ENCODE measurements around the gene PTGDR2.

The PTGDR2 gene

GRCh38 chr11:60857378-60858232, 1.9 kb upstream of the PTGDR2 start:
- no peak for DNase-seq

GRCh38 chr11:60854847-60855725, 664 bp downstream of the PTGDR2 start:
- no peak for DNase-seq

- DNase-seq = no peak
Measured at GRCh38 chr11:60854140-60854846, 1.5 kb downstream of the PTGDR2 start.

- DNase-seq = no peak
Measured at GRCh38 chr11:60852982-60853950, 2.5 kb downstream of the PTGDR2 start.

DNA sequence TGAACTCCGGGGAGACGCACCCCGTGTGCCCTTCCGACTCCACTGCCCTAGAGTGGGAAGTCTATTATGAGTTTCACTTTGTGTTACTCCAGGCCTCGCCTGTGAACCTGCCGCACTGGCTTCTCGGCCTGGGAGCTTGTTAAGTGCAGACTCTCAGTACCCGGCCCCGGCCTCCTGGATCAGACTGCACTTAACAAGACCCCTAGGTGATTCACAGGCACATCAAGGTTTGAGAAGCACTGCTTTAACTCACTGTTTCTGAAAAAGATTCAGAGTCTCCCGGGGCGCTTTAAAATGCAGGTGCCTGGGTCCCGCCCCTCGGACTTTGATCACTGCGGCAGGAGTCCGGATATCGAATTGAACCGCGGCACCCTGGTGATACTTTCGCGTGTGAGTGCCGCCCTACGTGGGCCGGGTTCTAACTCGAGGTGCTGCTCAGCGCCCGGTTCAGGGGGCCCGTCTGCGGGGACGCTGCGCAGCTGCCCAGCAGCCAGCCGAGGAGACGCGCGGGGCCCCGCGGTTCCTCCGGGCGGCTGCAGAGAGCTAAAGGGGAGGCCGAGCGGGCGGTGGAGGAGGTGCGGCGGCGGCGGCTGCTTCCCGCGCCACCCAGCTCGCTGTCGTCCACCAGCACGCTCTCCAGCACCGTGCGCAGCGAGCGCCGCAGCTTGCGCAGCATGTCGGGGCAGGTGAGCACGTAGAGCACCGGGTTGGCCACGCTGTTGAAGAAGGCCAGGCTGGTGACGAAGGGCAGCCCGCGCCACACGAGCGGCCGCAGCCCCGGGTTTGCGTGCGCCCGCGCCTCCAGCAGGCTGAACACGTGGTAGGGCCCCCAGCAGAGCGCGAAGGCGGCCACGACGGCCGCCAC, 3.4 kb downstream of the PTGDR2 start:
- DNase-seq = no peak

- DNase-seq = no peak
Measured at GRCh38 chr11:60851327-60852104, 4.2 kb downstream of the PTGDR2 start.

DNA sequence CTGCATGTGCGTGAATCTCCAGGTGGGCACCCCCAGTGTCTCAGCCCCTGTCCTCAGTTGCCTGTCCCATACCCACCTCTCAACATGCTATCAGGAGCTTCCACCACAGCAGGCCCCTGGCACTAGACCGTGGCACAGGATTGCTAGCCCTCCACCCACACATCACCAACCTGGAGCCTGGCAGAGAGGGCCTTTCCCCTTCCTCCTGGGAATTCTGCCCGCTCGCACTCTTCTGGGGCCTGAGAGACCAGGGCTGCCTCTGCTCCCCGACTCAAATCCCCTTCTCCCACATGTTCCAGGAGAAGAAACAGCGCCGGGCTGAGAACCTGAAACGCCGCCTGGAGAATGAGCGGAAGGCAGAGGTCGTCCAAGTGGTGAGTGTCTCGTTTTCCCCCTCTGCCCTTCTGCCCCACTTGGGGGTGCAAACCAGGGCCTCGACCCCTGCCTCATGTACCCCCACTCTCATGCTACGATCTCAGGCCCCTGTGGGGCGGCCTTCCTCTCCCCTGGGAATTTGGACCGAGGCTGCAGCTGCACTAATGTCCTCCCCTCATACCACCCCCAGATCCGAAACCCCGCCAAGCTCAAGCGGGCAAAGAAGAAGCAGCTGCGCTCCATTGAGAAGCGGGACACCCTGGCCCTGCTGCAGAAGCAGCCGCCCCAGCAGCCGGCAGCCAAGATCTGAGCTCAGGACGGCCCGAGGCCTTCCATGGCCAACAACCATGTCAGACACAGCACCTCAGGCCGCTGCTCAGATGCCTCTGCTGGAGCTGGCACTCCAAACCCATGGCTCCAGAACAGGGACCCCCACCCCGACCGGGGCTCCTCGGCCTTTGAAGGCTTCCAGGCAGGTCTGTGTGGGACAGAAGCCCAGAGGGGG, 5.9 kb downstream of the PTGDR2 start:
- no peak for DNase-seq

GRCh38 chr11:60848714-60849151, 7.0 kb downstream of the PTGDR2 start:
- DNase-seq = no peak

- no peak for DNase-seq
Measured at GRCh38 chr11:60847896-60848295, 7.9 kb downstream of the PTGDR2 start.

- no peak for DNase-seq
Measured at GRCh38 chr11:60847281-60847680, 8.5 kb downstream of the PTGDR2 start.

GRCh38 chr11:60845338-60845737, 10.4 kb downstream of the PTGDR2 start:
- no peak for DNase-seq

GRCh38 chr11:60844870-60845221, 10.9 kb downstream of the PTGDR2 start:
- DNase-seq = no peak

DNA sequence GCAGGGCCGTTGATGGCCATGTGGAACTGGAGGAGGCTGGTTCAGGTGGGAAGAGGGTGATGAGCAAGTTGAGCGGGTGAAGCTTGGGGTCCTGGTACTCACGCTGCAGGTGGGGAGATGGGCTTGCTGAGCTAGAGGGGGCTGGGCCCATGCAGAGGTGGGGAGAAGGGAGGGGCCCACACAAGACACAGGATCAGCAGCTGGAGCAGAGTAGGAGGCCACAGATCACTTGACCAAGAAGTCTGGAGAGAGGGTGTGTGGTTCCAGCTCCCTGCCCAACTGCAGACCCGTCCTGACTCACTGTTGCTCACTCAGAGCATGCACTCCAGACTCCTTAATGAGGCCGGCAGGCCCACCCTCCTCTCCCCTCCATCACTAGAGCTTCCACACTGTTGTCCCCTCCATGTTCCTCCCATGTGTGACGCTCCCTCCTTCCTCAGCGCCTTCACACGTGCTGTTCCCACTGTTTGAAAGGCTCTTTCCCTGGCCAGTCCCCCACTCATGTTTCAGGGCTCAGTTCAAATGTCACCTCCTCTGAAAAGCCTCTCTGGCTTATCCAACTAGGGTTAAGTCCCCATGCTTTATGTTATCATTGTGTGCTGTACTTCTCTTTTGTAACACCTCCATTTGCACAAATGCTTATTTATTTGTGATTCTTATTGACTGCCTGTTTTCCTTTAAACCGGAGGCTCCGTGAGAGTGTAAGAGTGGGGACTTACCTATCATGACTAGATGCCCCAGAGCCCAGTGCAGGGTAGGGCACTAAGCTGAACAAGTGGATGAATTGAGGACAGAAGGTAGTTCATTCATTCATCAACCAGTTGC, 11.5 kb downstream of the PTGDR2 start:
- DNase-seq = no peak

DNA sequence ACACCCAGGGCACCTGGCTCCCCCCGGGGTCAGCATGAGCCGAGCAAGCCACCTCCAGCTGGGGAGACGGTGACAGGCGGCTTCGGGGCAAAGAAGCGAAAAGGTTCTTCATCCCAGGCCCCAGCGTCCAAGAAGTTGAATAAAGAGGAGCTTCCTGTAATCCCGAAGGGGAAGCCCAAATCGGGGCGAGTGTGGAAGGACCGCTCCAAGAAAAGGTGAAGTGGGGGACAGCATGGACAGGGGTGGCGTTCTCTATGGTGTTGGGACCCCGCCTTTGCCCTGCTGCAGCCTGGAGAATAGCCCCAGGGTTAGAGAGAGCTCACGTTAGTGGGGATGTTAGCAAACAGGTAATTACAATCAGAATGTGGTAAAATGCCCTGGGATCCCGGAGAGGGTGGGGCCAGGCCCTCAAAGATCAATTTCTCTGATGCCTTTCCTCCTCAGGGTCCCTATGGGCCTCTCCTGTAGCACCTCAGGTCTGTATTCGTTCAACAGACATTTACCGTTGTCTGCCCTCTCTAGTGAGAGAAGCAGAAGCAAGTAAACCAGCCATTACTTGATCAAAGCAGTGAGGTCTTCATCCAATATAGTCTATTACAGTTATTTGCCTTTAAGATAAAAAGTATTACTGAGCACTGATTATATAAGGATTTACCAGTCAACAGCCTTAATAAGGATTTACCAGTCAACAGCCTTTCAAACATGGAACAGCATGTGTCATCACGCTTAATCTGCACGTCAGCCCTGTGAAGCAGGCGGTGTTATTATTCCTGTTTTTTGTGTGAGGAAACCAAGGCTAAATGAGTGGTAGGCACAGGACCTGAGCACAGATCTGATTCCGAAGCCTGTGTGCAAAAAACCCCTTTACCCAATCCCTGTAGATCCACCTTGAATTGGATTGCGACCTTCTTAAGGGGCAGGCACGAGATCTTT, 12.8 kb downstream of the PTGDR2 start:
- DNase-seq = no peak

DNA sequence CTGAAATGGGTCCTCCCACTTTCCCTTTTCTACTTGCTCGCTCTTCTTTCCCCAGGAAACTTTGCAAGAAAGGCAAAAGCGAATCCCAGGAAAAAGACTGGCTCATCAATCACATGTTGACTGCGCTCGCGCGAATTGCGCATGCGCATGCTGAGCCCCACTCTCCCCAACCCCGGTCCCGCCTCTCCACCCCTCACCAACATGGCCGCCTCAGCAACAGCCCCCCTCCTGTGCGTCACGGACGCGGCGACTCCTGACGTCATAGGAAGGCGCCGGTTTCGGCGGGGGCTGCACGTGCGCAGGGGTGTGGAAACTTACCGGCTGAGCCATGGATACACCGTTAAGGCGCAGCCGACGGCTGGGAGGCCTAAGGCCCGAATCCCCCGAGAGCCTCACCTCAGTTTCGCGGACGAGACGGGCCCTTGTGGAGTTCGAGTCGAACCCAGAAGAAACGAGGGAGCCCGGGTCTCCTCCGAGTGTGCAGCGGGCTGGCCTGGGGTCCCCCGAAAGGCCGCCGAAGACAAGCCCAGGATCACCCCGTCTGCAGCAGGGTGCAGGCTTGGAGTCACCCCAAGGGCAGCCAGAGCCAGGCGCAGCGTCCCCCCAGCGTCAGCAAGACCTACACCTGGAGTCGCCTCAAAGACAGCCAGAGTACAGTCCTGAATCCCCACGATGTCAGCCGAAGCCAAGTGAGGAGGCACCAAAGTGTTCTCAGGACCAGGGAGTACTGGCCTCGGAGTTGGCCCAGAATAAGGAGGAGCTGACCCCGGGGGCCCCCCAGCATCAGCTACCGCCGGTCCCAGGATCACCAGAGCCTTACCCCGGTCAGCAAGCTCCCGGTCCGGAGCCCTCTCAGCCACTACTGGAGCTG, 13.7 kb downstream of the PTGDR2 start, which contains the start of gene CCDC86:
Gene CCDC86, plus strand, starts transcription at position 317 of the 871 bp plus-strand sequence. Its CDS starts 12 bp downstream, at position 329.
- peak; percentile 87 for DNase-seq
